ENCODE measurements around the gene CNTRL.

The CNTRL gene

DNA sequence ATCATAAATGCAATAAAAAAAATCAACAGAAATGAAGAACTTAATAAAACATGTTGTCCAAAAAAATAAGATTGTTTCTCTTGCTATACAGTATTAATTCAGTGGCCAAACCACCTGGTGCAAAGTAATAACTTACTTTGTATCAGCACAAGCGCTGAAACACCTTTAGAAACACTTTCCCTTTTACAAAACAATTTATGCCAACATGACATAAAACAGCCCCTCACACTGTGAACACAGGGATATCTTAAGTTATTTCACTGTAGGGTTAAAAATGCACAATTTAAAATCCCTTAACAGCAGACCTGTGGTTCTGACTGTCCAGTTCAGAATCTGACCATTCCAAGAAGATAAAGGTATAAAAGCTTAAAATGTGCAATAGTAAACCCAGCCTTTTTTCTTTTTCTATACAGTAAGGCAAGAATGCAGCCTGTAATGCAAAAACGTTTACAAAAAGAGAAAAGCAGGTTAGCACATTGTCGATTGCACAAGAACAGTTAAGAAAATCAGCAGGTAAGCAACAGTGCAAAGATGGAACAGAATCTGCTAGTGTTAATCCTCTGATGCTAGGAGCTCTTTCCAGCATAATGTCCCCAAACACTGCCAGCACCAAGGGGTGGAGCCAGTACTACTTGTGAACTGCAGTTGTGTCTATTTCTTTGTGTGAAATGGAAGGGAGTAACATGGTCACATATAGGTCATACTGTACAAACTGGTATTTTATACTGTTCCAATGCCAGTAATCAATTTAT is 105.4 kb downstream of the CNTRL start:
- DNase-seq (ENCODE audit: low read depth): no peak

DNA sequence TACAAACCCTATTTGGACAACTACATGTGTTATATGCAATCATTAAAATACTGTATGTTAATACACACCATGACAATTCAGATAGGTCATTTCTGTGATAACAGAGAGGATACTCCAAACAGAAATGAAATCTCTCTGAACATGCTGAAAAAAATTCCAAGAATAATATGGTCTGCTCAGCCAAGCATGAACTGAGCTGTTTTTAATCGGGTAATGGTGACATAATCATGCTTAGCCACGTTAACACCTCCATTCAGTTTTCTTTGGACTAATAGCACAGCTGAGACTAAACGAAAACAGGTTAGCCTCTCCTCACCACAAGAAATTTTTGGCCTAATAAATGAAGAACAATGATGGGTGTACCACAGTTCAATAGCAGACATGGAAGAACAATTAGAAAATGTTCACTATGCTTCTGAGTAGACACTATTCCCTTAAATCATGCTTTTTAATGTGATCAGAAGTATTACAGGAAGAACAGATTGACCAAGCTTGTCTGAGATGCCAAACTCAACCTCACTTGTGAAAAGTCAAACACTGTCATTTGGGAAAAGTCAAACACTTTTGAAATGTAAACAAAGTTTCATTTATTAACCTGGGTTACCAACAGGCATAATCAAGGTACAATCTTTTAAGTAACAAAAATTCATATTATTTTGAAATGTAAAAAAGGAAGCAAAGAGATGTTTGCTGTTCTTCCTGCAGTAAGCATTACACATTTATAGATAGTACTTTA is 107.5 kb downstream of the CNTRL start:
- no peak for DNase-seq (ENCODE audit: low read depth)

GRCh38 chr9:121182989-121183388 is 108.2 kb downstream of the CNTRL start:
- DNase-seq (ENCODE audit: low read depth): no peak

- DNase-seq (ENCODE audit: low read depth): no peak
These were observed 109.1 kb downstream of the CNTRL start for GRCh38 chr9:121183666-121184423.

GRCh38 chr9:121184463-121184862 is 109.7 kb downstream of the CNTRL start:
- DNase-seq (ENCODE audit: low read depth): no peak

- no peak for DNase-seq (ENCODE audit: low read depth)
These were observed 110.5 kb downstream of the CNTRL start for GRCh38 chr9:121185178-121185745.

DNA sequence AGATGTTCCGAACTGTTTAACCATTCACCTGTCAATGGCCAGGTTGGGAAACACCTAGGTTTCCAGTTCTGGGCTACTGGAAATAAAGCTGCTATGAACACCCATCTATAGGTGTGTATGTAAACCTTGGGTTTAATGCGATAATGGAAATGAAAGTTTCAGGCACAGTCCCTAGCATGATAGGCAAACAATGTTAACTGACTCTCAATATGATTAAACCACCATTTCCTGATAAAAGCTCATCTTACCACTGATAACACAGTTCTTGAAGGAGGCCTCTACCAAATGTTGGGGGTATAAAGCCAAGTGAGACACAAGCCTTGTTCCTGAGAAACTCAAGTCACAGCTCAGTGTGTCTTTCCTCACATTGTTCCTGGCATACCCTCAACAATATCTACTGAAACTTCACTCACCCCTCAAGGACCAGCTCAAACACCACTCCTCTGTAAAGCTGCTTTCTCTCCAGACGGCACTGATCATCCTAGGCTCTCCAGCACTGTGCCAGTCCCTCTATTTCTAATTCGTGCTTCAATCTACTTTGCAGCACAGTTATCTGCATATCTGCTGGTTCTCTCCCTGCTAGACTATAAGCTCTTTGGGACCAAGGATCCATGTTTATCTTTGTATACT is 111.1 kb downstream of the CNTRL start:
- DNase-seq (ENCODE audit: low read depth): no peak

- DNase-seq (ENCODE audit: low read depth): no peak
These were observed 113.0 kb downstream of the CNTRL start for GRCh38 chr9:121187636-121188305.

DNA sequence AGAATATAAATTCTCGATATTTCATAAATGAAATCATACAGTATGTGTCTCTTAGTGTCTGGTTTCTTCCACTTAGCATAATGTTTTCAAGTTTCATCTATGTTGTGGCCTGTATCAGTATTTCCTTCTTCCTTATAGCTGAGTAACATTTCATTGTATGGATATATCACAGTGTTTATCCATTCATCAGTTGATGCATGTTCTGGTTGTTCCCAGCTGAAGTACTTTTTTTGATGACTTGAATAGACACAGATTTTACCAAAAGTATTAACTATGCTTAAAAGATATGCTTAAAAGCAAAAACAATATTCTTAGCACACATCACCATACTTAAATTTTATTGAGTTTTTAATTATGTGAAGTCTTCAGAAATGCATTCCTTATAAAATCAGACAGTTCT is 114.3 kb downstream of the CNTRL start:
- no peak for DNase-seq (ENCODE audit: low read depth)

GRCh38 chr9:121189660-121190059 is 114.9 kb downstream of the CNTRL start:
- no peak for DNase-seq (ENCODE audit: low read depth)

- DNase-seq (ENCODE audit: low read depth): no peak
These were observed 116.5 kb downstream of the CNTRL start for GRCh38 chr9:121191235-121191634.

DNA sequence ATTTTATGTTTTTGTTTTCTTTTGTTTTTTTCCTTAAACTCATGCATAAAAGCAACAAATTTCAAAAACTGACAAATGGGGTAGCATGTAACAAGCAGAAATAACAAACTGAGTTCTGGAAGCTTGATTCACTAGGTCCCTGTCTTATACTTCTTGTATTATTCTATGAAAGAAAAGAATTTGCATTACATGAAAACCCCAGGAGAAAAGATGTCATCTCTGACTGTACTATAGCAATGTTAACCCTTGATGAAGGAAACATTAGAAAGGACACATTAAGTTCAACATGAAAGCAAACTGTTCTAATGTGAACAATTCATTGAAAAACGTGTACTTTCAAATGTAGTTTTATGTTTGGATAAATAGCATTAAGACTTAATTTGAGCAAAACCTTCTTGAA is 117.8 kb downstream of the CNTRL start:
- DNase-seq (ENCODE audit: low read depth): no peak

DNA sequence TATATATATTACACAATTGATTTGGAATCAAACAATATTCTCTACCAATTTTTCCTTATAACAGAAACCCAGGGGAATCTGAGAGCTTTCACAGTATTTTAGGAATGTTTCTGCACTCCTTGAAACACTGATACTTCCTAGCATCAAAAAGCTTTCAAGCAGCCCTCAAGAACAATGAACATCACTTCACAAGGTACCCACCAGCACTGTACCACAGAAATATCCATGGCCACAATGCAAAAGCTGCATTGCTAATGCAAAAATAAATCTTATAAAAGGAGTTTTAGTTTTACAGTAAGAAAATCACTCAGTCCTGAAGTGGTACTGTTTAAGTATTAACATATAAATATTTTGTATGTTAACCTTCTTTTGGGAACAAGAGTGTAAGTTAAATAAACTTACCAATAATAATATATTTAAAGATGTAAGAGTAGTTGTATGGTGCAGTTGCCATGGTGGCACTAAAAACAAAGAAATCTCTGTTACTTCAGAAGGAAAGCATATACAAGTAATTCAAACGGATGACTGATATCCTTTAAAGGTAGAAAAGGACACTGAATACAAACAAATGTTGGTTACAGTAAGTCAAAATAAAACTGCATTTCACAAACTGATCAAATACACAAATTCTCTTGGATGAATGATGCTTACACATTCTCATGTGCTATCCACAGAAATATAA is 118.3 kb downstream of the CNTRL start:
- no peak for DNase-seq (ENCODE audit: low read depth)

DNA sequence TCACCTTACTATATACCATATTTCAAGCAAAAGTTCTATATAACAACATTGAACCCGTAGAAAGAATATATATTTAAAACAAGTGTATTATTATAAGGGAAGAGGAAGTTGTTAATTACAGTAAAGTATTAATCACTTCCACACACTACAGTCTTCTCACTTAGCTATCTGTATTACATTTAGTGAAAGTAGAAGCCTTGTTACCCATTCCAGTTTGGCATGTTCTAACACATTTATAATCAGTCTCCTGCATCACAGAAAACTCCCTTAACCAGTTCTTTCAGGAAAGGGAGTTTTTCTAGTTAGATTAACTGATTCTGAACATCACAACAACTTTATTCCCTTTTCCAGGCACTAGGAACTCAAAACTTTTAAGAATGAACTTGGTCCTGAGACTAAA is 120.0 kb downstream of the CNTRL start:
- DNase-seq (ENCODE audit: low read depth): no peak

DNA sequence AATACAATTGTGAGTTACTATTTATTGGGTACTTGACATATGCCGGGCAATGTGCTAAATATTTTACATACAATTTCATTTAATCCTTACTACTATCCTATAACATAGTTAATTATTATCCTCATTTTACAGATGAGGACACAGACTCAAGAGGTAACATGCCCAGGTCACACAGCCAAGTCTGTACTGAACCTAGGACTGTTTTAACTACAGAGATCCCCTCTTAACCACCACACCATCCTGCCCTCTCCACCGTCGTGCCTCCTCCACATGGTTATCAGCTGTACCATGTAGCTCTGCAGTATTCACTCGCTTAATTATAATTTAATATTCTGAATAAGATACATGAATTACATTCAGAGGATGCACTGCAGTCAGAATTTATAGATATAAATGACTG is 121.6 kb downstream of the CNTRL start:
- no peak for DNase-seq (ENCODE audit: low read depth)

DNA sequence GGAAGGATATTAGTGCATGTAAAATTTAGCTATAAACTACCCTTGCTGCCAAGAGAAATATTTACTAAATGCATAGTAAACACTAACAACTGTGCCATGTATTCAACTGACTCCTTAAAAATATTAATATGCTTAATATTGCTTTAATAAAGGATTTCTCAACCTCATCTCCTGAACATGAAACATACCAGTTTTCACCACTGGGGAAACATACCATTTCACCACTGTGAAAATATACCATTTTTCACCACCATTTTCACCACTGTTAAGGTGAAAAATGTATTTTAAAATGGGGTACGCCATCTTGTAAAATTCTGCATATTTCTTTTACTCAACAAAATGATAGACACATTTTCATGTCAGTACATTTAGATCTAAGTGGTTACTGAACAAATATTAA is 122.4 kb downstream of the CNTRL start:
- DNase-seq (ENCODE audit: low read depth): no peak

DNA sequence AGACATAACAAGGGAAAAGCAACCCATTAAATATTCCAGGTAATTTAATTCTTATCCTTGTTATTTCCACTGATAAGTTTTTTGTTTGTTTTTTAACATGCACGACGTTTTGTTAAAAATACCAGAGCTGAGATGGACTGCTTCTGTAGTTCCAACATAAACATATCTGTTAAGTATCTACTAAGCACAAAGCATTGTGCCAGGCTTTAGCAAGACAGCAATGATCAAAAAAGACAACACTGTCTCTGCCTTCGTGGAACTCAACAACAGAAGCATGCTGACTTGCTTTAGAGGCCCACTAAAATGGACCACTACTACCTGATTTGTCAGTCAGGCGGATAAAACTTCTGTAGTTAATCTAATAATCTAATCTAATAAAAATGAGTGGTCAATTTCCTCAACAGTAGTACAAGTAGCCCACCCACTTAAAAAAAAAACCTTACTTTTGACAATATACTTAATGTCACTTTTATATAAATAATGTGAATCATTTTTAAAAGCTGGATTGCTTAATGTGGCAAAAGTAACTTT is 123.8 kb downstream of the CNTRL start:
- DNase-seq (ENCODE audit: low read depth): no peak

DNA sequence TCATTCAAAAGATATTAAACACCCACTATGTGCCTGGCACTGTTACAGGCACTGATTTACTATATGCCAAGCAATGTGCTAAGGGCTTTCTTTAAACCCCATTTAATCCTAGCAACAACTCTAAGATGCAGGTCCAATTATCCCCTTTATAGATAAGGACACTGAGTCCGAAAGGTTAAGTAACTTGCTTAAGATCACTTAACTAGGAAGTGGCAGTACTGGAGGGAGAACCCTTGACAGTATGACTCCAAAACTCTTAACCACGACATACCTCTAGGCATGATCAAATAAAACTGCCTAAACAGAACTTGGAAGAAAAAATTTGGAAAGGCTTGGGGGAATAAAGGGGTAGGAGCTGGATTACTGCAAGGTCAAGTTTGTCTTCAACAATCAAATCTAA is 125.2 kb downstream of the CNTRL start:
- no peak for DNase-seq (ENCODE audit: low read depth)

- no peak for DNase-seq (ENCODE audit: low read depth)
These were observed 125.6 kb downstream of the CNTRL start for GRCh38 chr9:121200356-121200755.

DNA sequence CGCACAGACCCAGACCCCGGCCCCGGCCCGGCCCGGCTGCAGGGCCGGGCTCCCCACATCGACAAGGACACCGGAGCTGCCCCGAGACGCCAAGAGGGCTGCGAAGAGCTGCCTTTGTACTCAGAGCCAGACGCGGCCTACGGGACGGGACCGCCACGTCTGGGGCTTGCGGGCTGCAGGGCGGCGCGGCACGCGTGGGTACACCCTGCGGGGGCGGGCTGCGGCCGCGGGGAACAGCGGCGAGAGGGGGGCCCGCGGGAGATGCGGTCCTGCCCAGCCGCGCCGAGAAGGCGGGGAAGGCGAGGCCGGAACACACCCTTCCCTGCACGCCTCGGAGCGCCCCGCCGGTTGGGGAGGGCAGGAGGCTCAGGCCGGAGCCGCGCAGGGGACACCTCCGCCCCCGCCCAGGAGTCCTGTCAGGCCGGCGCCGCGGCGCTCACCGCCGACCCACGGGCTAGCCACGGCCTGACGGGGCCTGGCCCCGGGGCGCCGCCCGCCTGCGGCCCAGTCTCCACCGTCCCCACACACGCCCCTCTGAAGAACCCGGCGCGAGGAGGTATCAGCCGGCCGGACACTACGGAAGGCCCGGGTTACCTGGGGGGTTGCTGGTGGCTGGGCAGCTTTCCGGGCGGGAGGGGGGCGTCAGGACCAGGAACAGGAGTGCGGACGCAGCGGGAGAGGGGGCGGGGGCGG is 126.4 kb downstream of the CNTRL start:
- DNase-seq (ENCODE audit: low read depth): peak; percentile 42
